ENCODE data around the gene PCP4L1. TPM values are rescaled to one million over a fixed set of nuclear protein-coding genes. Genes with fewer than 3 reads are reported as not detected.

Gene PCP4L1
- total and polyA plus RNA-seq, 8 donors = 0.08 to 0.23 (median 0.14) TPM; not detected in 4

- Histone ChIP-seq H3K4me1 (no peaks in the 10 kb centered on the region), H3K9me3 (no peaks in the 10 kb centered on the region), H3K4me3 (no peak overlapping the region), H3K27ac (no peak overlapping the region), H3K27me3 (no peaks in the 10 kb centered on the region), H3K36me3 (no peaks in the 10 kb centered on the region)
- ATAC-seq (no peak), FAIRE-seq (no peak), DNase-seq (no peak)
- intact Hi-C loops (cut with DNase I) = loop anchor here in 1 of 3 donors (5.0 kb wide), 1 partner anchor 70 kb away; the partner anchor contains the start of gene TOMM40L
- TF ChIP-seq CTCF (IDR thresholded peaks at IDR 0.05) = no peak
Measured at GRCh38 chr1:161297415-161297814, 38.9 kb downstream of the PCP4L1 start.

- intact Hi-C loops (cut with DNase I) = loop anchor here in 1 of 3 donors (5.0 kb wide), 1 partner anchor 71 kb away; the partner anchor contains the start of gene TOMM40L
- H3K4me3 ChIP-seq = no peak overlapping the region
- FAIRE-seq = no peak
- DNase-seq = no peak
- H3K36me3 ChIP-seq = no peaks in the 10 kb centered on the region
- no peak for TF ChIP-seq CTCF (IDR thresholded peaks at IDR 0.05)
- WGBS, 2 donors = 85 to 94% methylated on average over 6 of the region's 6 CpGs
- H3K4me1 ChIP-seq = no peaks in the 10 kb centered on the region
- no peaks in the 10 kb centered on the region for H3K27me3 ChIP-seq
- ATAC-seq = no peak
- H3K27ac ChIP-seq = no peak overlapping the region
- no peaks in the 10 kb centered on the region for H3K9me3 ChIP-seq
Measured at GRCh38 chr1:161298116-161298515, 39.6 kb downstream of the PCP4L1 start.

- no peak for FAIRE-seq
- 76 to 91% methylated on average over 9 of the region's 9 CpGs for WGBS, 2 donors
Measured at GRCh38 chr1:161299347-161299746, 40.8 kb downstream of the PCP4L1 start.

GRCh38 chr1:161300478-161300877 is 41.9 kb downstream of the PCP4L1 start:
- WGBS, 2 donors = 77 to 85% methylated on average over 4 of the region's 4 CpGs
- no peak overlapping the region for H3K27ac ChIP-seq
- FAIRE-seq (no peak), ATAC-seq (no peak), DNase-seq (no peak)
- intact Hi-C loops (cut with DNase I) = no loop called here
- no peaks in the 10 kb centered on the region for H3K36me3 ChIP-seq
- no peaks in the 10 kb centered on the region for H3K9me3 ChIP-seq
- no peaks in the 10 kb centered on the region for H3K27me3 ChIP-seq
- H3K4me1 ChIP-seq = peaks cover 0 to 13% (median 0%) of the 10 kb centered on the region in 3 donors
- H3K4me3 ChIP-seq = no peak overlapping the region
- no peak for TF ChIP-seq CTCF (IDR thresholded peaks at IDR 0.05)

More at GRCh38 chr1:161299347-161299746, 40.8 kb downstream of the PCP4L1 start:
- DNase-seq (no peak), ATAC-seq (no peak)
- no peak for TF ChIP-seq CTCF (IDR thresholded peaks at IDR 0.05)
- H3K9me3 ChIP-seq = no peaks in the 10 kb centered on the region
- no peaks in the 10 kb centered on the region for H3K36me3 ChIP-seq
- H3K4me1 ChIP-seq = peaks cover 0 to 5% (median 0%) of the 10 kb centered on the region in 3 donors
- intact Hi-C loops (cut with DNase I) = loop anchor here in 1 of 3 donors (5.0 kb wide), 1 partner anchor 72 kb away; the partner anchor contains the start of gene TOMM40L
- H3K27me3 ChIP-seq = no peaks in the 10 kb centered on the region
- no peak overlapping the region for H3K27ac ChIP-seq
- H3K4me3 ChIP-seq = no peak overlapping the region

All from pancreas (tissue), 10 donors.